Sigmoid colon (tissue), 7 donors: ENCODE data around the gene SHF. TPM values are rescaled to one million over a fixed set of nuclear protein-coding genes. Genes with fewer than 3 reads are reported as not detected.

Experiments
- DNase-seq: peaks from one replicate; pipeline ENCODE4 v3.0.0-alpha.2; 2019
- H3K27ac ChIP-seq, 4 donors: fragments of 200-600 bp; sonication (generic); one replicate each; pipeline ENCODE4 v1.5.1; 2016 to 2019; ENCODE audit warnings: mild to moderate bottlenecking in 1 of 4
- H3K27me3 ChIP-seq, 3 donors: fragments of 200-600 bp; sonication (generic); one replicate each; pipeline ENCODE4 v1.5.1; 2019; ENCODE audit warnings: mild to moderate bottlenecking in 1 of 3
- H3K36me3 ChIP-seq, 4 donors: fragments of 200-600 bp; sonication (generic); one replicate each; pipeline ENCODE4 v1.5.1; 2016 to 2019
- H3K4me1 ChIP-seq, 4 donors: fragments of 200-600 bp; sonication (generic); one replicate each; pipeline ENCODE4 v1.5.1; 2017 to 2019
- H3K4me3 ChIP-seq, 4 donors: fragments of 200-600 bp; sonication (generic); one replicate each; pipeline ENCODE4 v1.5.1; 2017 to 2019; ENCODE audit warnings: mild to moderate bottlenecking in 2 of 4, moderate library complexity in 1 of 4
- H3K9me3 ChIP-seq, 4 donors: fragments of 200-600 bp in 3 of 4; sonication (generic) in 3 of 4; one replicate each; pipeline versions ENCODE4 v1.5.1 to v1.6.1; 2013 to 2019
- EP300 ChIP-seq, 4 donors: sonication (generic); formaldehyde crosslinking; IDR thresholded peaks; one replicate each; pipeline ENCODE4 v1.6.1; 2017; ENCODE audit warnings: antibody characterized with exemption in 4 of 4
- POLR2A ChIP-seq, 2 donors: fragments of 450-650 bp; IDR thresholded peaks; one replicate each; pipeline ENCODE4 v1.6.1; 2016; ENCODE audit warnings: antibody characterized with exemption in 2 of 2, mild to moderate bottlenecking in 2 of 2, moderate library complexity in 2 of 2
- POLR2AphosphoS5 ChIP-seq, 4 donors: sonication (generic); formaldehyde crosslinking; IDR thresholded peaks; one replicate each; pipeline ENCODE4 v1.6.1; 2017; ENCODE audit warnings: antibody characterized with exemption in 4 of 4
- WGBS, 2 donors: extraction: QIAGEN DNeasy Blood & Tissue Kit; methylation state at CpG; one replicate each; pipeline ENCODE4 v1.1.7; 2013; 5-methylcytosine and 5-hydroxymethylcytosine counted together
- intact Hi-C: fragments of 100-400 bp; cut with DNase I; formaldehyde crosslinking; loops from one replicate; pipeline ENCODE4 v1.15.1; 2023
- polyA plus RNA-seq, 3 donors: library from polyadenylated mRNA; stranded (reverse); fragments of 200-250 nt; gene quantifications; one replicate each; pipeline ENCODE4 v1.2.3, GENCODE V29; 2013
- total RNA-seq, 4 donors: library from RNA; depleted of rRNA; stranded (reverse); fragments of >200 nt; gene quantifications; one replicate each; pipeline ENCODE4 v1.1.0, GENCODE V29; 2016
- TF ChIP-seq, protein P1 (sequence below), 4 experiments: fragments of 450-650 bp in 3 of 4; fragments of 200-600 bp in 1 of 4; IDR thresholded peaks; one replicate each; pipeline ENCODE4 v1.5.1; 2016 to 2019; ENCODE audit warnings: antibody characterized with exemption in 4 of 4, mild to moderate bottlenecking in 3 of 4, moderate library complexity in 2 of 4
- donor health status: healthy with polysubstance abuse.
- donor health status: Bipolar disorder and iron deficiency.
- donor health status: healthy.

SHF gene
- total and polyA plus RNA-seq, 7 donors = 3.5 to 28.5 (median 13.2) TPM

DNA sequence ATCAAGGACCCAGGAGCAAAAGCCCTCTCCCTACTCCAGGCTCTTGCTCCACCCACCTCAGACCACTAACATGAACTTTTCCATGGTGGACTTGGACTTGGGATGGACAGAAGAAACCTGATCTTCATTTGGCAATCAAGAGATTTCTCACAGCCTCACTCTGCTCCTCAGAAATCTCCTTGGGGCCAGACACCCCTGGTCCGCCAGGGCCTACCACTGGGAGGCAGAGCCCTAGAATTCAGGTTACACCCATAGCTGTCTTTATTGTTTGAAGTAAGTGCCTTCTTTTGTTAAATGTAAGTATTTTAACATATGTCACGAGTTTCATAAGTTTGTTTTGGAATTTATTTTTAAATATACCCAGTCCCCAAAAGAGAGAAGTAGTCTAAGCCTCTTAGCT is 13.2 kb downstream of the SHF start:
- 81 to 90% methylated on average over 2 of the region's 2 CpGs for WGBS, 2 donors
- Histone ChIP-seq H3K36me3 (peaks cover 0 to 21% (median 0%) of the 10 kb centered on the region in 4 donors), H3K27ac (no peak overlapping the region), H3K4me3 (no peak overlapping the region), H3K9me3 (no peaks in the 10 kb centered on the region), H3K4me1 (no peaks in the 10 kb centered on the region), H3K27me3 (no peaks in the 10 kb centered on the region)
- intact Hi-C loops = no loop called here
- TF ChIP-seq, protein P1, sequence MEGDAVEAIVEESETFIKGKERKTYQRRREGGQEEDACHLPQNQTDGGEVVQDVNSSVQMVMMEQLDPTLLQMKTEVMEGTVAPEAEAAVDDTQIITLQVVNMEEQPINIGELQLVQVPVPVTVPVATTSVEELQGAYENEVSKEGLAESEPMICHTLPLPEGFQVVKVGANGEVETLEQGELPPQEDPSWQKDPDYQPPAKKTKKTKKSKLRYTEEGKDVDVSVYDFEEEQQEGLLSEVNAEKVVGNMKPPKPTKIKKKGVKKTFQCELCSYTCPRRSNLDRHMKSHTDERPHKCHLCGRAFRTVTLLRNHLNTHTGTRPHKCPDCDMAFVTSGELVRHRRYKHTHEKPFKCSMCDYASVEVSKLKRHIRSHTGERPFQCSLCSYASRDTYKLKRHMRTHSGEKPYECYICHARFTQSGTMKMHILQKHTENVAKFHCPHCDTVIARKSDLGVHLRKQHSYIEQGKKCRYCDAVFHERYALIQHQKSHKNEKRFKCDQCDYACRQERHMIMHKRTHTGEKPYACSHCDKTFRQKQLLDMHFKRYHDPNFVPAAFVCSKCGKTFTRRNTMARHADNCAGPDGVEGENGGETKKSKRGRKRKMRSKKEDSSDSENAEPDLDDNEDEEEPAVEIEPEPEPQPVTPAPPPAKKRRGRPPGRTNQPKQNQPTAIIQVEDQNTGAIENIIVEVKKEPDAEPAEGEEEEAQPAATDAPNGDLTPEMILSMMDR (IDR thresholded peaks at IDR 0.05) = no peak
- TF ChIP-seq EP300 (IDR thresholded peaks at IDR 0.05) (no peak), POLR2AphosphoS5 (IDR thresholded peaks at IDR 0.05) (no peak), POLR2A (IDR thresholded peaks at IDR 0.05) (no peak)
- no peak for DNase-seq

DNA sequence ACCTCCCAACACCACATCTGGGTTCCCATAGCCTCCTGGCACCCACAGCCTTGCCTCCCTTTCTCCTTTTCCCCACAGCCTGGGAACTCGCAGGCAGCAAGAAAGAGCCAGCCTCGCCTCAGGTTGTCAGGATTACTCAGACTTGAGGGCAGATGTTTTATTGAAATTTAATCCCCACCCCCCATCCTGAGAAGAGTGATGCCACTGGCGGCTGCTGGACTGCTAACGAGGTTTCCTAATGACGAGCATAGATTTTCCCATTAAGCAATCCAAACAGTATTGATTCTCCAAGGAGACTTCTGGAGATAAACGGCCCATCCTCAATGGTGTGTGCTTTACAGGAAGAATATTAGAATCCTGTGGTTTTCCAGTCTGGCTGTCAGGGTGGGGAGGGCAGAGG is 13.7 kb downstream of the SHF start:
- intact Hi-C loops = no loop called here
- no peak overlapping the region for H3K4me3 ChIP-seq
- WGBS, 2 donors = 91 to 92% methylated on average over 6 of the region's 6 CpGs

DNA sequence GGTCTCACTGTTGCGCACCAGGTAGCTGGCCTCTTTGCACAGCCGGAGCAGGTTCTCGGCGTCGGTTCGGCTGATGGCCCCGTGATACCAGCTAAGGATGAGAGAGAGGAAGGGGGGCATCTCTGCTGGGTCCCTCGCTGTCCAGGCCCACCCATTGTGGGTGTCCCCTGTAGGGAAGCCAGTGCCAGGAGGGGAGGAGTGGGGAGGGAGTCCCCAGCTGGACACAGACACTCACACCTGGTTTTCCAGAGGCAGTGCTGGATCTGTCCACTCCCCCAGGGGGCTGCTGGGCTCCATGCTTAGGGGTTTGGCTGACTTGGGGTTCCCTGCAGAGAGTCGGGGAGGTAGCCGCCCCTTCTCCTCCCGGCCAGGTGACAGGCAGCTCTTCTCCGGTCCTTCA is 15.9 kb downstream of the SHF start:
- WGBS, 2 donors = 95 to 97% methylated on average over 12 of the region's 12 CpGs
- intact Hi-C loops = no loop called here
- no peaks in the 10 kb centered on the region for H3K9me3 ChIP-seq
- H3K36me3 ChIP-seq = peaks cover 0 to 13% (median 0%) of the 10 kb centered on the region in 4 donors
- no peak for DNase-seq
- H3K27me3 ChIP-seq = no peaks in the 10 kb centered on the region
- H3K4me1 ChIP-seq = peaks cover 0 to 13% (median 3%) of the 10 kb centered on the region in 4 donors
- no peak overlapping the region for H3K4me3 ChIP-seq
- no peak overlapping the region for H3K27ac ChIP-seq
- TF ChIP-seq POLR2AphosphoS5 (IDR thresholded peaks at IDR 0.05) (no peak), POLR2A (IDR thresholded peaks at IDR 0.05) (no peak), EP300 (IDR thresholded peaks at IDR 0.05) (no peak)
- TF ChIP-seq, protein P1 (IDR thresholded peaks at IDR 0.05) = no peak

More for the DNA sequence above, 13.7 kb downstream of the SHF start:
- TF ChIP-seq, protein P1 (IDR thresholded peaks at IDR 0.05) = no peak
- no peak for TF ChIP-seq POLR2A (IDR thresholded peaks at IDR 0.05)
- TF ChIP-seq EP300 (IDR thresholded peaks at IDR 0.05) = no peak
- no peak for TF ChIP-seq POLR2AphosphoS5 (IDR thresholded peaks at IDR 0.05)
- H3K36me3 ChIP-seq = peaks cover 0 to 21% (median 0%) of the 10 kb centered on the region in 4 donors
- H3K27ac ChIP-seq = no peak overlapping the region
- H3K27me3 ChIP-seq = no peaks in the 10 kb centered on the region
- no peaks in the 10 kb centered on the region for H3K4me1 ChIP-seq
- no peaks in the 10 kb centered on the region for H3K9me3 ChIP-seq
- DNase-seq = no peak

DNA sequence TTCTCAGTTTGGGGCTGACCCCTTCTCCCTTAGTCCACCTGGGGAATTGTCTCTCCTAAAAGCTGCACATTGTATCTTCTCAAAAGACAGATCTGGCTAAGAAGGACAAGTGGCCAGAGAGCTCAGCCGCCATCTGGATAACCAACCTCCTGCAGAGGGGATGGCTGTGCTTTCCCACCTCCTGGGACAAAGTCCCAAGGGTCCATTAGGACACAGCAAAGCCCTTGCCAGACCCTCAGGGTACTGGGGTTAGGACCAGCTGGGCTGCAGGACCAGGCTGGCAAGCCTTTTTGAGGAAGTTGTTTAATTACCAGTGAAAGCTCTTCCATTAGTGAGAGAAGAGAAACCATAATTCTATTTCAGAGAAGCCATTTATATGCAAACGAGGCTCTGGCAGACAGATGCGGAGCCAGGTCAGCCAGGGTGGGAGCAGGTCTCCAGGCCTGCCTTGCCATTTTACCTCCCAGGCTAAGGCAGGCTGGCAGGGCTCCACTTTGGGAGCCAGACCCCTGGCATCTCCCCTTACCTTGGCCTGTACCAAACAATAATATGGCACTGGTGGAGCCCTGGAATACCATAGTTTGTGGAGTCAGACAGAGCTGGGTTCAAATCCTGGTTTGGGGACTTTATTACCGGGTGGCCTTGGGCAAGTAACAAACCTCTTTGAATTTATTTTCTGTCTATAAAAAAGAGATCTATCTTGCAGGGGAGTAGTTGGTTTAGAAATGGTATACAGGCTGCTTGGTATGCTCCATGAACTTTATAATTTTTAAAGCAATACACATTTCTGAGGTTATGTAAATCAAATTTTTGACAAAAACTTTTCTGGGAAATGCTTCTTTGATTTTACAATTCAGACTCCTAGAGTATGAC is 17.9 kb downstream of the SHF start:
- H3K27me3 ChIP-seq = no peaks in the 10 kb centered on the region
- intact Hi-C loops = loop anchor here (5.0 kb wide), 1 partner anchor 287 kb away; no protein-coding TSS in a partner anchor
- no peak for TF ChIP-seq POLR2AphosphoS5 (IDR thresholded peaks at IDR 0.05)
- no peak for TF ChIP-seq EP300 (IDR thresholded peaks at IDR 0.05)
- TF ChIP-seq, protein P1 (IDR thresholded peaks at IDR 0.05) = no peak
- no peak for TF ChIP-seq POLR2A (IDR thresholded peaks at IDR 0.05)
- peaks cover 0 to 23% (median 16%) of the 10 kb centered on the region in 4 donors for H3K4me1 ChIP-seq
- no peak for DNase-seq
- peak overlapping the region; percentile 20 to 99 (median 92) for H3K27ac ChIP-seq
- peaks cover 0 to 7% (median 0%) of the 10 kb centered on the region in 4 donors for H3K36me3 ChIP-seq
- H3K9me3 ChIP-seq = no peaks in the 10 kb centered on the region
- WGBS, 2 donors = 75 to 80% methylated on average over 4 of the region's 4 CpGs
- no peak overlapping the region for H3K4me3 ChIP-seq
